ENCODE data around the gene CPNE4.
A peak's percentile ranks its signal among the peaks of the same experiment; 100 is the strongest.
"Not testable (repeated sequence)": the region's sequence is repeated elsewhere in the genome, so short reads cannot be mapped to it uniquely, and the experiment has no call there.

Gene CPNE4

GRCh38 chr3:132064114-132064513 lies 29.3 kb upstream of the CPNE4 start:
- no peak for TF ChIP-seq CTCF (IDR thresholded peaks at IDR 0.05; ENCODE audit: low read depth, low read length)
- DNase-seq (ENCODE audit: low read depth in 2 of 2) = no peak

DNA sequence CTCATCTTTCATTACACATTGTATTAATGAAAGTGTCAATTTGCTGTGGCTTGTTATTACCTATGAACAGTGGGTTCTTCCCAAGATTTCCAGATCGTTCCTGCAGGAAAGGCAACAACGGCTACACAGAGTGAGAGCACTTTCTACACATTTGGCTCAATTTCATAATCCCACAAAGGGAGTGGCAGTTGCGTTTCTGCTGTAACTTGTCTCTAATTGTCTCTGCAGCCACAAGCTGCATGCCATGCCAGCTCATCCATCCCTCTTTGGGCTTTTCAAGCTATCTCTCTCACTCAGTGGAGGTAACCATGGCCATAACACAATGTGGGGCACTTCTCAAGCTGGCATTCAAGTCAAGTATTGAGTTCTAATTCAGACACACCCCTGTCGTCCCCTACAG lies 27.7 kb upstream of the CPNE4 start:
- no peak for DNase-seq (ENCODE audit: low read depth in 2 of 2)
- no peak overlapping the region for H3K4me3 ChIP-seq (replicated peaks in 1 of 2; ENCODE audit: low read depth in 2 of 2, low read length in 2 of 2)
- TF ChIP-seq CTCF (IDR thresholded peaks at IDR 0.05; ENCODE audit: low read depth, low read length) = no peak

More at GRCh38 chr3:132064114-132064513, 29.3 kb upstream of the CPNE4 start:
- H3K4me3 ChIP-seq (replicated peaks in 1 of 2; ENCODE audit: low read depth in 2 of 2, low read length in 2 of 2) = no peak overlapping the region

DNA sequence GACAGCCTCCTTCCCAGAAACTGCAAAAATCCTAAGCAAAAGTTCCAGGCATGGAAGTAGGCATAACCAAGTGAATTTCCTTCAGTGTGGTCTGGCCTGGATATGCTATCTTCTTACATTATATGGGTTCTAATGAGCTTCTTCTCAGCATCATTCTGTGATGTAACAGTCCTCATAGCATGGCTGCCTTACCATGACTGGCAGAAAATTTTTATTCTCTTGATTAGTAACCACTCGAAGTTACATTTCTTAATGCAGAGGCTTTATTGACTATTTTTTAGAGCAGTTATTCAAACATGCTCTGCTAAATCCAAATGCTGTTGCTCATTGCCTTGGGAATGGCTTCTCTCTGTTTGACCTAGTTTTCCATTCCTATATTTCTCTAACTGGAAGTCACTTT lies 21.1 kb upstream of the CPNE4 start:
- no peak overlapping the region for H3K4me3 ChIP-seq (replicated peaks in 1 of 2; ENCODE audit: low read depth in 2 of 2, low read length in 2 of 2)
- DNase-seq (ENCODE audit: low read depth in 2 of 2) = no peak
- no peak for TF ChIP-seq CTCF (IDR thresholded peaks at IDR 0.05; ENCODE audit: low read depth, low read length)

GRCh38 chr3:132047209-132047608 lies 12.4 kb upstream of the CPNE4 start:
- no peak overlapping the region for H3K4me3 ChIP-seq (replicated peaks in 1 of 2; ENCODE audit: low read depth in 2 of 2, low read length in 2 of 2)
- TF ChIP-seq CTCF (IDR thresholded peaks at IDR 0.05; ENCODE audit: low read depth, low read length) = no peak
- DNase-seq (ENCODE audit: low read depth in 2 of 2) = peak in 1 of 2 donors; percentile 3

GRCh38 chr3:132044874-132045273 lies 10.1 kb upstream of the CPNE4 start:
- not testable (repeated sequence) for H3K4me3 ChIP-seq (replicated peaks in 1 of 2; ENCODE audit: low read depth in 2 of 2, low read length in 2 of 2)

GRCh38 chr3:132042681-132043080 lies 7.9 kb upstream of the CPNE4 start:
- TF ChIP-seq CTCF (IDR thresholded peaks at IDR 0.05; ENCODE audit: low read depth, low read length) = no peak
- DNase-seq (ENCODE audit: low read depth in 2 of 2) = peak in 1 of 2 donors; percentile 4

More at GRCh38 chr3:132044874-132045273, 10.1 kb upstream of the CPNE4 start:
- DNase-seq (ENCODE audit: low read depth in 2 of 2) = not testable (repeated sequence)

DNA sequence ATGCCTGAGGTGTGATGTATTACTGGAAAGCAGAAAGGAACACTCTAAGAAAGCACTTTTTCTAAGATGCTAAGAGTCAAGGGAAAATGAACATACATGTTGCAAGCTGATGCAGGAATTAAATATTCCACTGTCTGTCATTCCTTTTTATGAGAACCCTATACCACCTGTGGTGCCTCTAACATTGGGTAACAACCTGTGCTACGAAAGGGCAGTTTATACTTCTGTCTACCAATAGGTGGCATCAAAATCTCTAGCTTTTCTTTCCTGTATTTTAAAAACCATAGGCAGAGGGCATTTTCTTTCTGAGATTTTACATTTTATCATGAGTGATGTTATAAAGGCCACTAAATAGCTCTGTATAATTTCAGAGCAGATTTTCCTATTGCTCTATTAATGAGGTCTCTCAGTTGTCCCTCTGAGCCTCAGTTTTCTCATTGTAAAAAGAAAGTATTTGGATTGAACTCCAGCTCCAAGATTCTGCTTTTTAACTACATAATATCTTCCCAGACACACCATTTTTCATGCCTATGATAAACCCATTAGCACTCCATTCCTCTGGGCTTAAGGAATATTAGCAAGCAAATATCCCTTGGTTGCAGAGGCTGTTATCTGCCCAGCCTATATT lies 3.5 kb upstream of the CPNE4 start:
- no peak overlapping the region for H3K4me3 ChIP-seq (replicated peaks in 1 of 2; ENCODE audit: low read depth in 2 of 2, low read length in 2 of 2)
- DNase-seq (ENCODE audit: low read depth in 2 of 2) = peak; percentile 44 to 59

More at GRCh38 chr3:132042681-132043080, 7.9 kb upstream of the CPNE4 start:
- no peak overlapping the region for H3K4me3 ChIP-seq (replicated peaks in 1 of 2; ENCODE audit: low read depth in 2 of 2, low read length in 2 of 2)

More for the DNA sequence above, 3.5 kb upstream of the CPNE4 start:
- peak; percentile 76 for TF ChIP-seq CTCF (IDR thresholded peaks at IDR 0.05; ENCODE audit: low read depth, low read length)
